ENCODE results near the gene C11orf65. TPM values are rescaled to one million over a fixed set of nuclear protein-coding genes. Genes with fewer than 3 reads are reported as not detected.

C11orf65 gene
- total RNA-seq, 1 donor from 2014 or later, result 0.79 TPM

DNA sequence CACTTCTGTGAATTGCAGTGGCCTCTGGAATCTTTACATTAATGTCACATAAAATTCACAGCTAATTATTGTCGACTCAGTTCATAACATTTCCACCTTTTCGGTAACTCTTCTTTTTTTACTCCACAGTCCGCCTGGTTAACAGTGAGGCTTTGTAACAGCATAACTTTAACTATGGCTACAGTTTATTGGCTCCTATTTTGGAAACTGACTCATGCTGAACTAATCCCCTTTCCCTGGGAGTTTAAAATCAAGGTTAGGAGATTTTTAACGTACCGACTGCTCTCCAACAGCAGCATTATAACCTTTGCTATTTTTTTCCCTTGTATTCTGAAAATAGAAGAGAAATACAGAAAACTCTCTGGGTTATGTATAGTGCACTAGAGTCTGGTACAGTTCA lies 34.1 kb upstream of the C11orf65 start:
- Histone ChIP-seq H3K4me3 (ENCODE audit: low read depth, low read length) (no peak overlapping the region), H3K27me3 (ENCODE audit: control insufficient read depth, insufficient read depth, low read length) (no peaks in the 10 kb centered on the region), H3K36me3 (ENCODE audit: control insufficient read depth, insufficient read depth, low read length) (no peaks in the 10 kb centered on the region)
- FAIRE-seq (no peak), DNase-seq (ENCODE audit: low read depth) (no peak)
- TF ChIP-seq, protein P1, sequence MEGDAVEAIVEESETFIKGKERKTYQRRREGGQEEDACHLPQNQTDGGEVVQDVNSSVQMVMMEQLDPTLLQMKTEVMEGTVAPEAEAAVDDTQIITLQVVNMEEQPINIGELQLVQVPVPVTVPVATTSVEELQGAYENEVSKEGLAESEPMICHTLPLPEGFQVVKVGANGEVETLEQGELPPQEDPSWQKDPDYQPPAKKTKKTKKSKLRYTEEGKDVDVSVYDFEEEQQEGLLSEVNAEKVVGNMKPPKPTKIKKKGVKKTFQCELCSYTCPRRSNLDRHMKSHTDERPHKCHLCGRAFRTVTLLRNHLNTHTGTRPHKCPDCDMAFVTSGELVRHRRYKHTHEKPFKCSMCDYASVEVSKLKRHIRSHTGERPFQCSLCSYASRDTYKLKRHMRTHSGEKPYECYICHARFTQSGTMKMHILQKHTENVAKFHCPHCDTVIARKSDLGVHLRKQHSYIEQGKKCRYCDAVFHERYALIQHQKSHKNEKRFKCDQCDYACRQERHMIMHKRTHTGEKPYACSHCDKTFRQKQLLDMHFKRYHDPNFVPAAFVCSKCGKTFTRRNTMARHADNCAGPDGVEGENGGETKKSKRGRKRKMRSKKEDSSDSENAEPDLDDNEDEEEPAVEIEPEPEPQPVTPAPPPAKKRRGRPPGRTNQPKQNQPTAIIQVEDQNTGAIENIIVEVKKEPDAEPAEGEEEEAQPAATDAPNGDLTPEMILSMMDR (IDR thresholded peaks at IDR 0.05; ENCODE audit: insufficient read depth, low read length, severe bottlenecking), result no peak

DNA sequence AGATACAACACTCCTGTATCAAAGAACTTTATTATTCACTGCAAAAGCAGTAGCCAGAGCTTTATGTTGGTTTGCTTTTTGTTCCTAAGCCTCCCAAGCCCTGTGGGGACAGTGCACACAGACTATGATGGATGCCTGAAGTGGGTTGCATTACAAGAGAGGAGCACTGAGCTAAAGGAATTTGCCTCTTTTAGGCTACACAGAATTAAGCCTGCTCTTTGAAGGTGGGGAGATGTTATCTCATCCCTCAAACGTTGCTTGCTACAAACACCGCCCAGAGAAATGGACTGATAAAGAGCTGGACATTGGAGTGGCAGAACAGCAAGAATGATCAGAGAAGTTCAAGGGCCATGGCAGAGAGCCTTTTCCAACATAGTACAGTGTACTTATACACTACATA lies 33.4 kb upstream of the C11orf65 start:
- DNase-seq (ENCODE audit: low read depth) (no peak), FAIRE-seq (no peak)
- TF ChIP-seq, protein P1 (IDR thresholded peaks at IDR 0.05; ENCODE audit: insufficient read depth, low read length, severe bottlenecking), result no peak
- Histone ChIP-seq H3K4me3 (ENCODE audit: low read depth, low read length) (no peak overlapping the region), H3K36me3 (ENCODE audit: control insufficient read depth, insufficient read depth, low read length) (no peaks in the 10 kb centered on the region), H3K27me3 (ENCODE audit: control insufficient read depth, insufficient read depth, low read length) (no peaks in the 10 kb centered on the region)

DNA sequence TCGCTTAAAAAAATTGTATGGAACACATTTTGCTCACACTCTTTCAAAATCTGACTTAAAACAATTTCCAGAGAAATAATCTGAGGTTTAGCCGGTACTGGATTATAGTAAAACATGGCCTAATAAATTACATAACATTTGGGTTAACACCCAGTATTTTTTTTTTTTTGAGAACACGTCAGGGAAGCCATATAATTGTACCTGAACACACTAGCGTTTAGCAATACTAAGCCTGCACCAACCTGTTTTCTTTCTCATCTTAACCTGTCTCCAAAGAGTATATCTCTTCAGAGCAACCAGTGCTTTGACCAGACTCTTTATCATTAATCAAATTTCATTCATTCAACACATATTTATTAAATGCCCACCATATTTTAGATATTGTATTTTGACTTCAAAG lies 32.8 kb upstream of the C11orf65 start:
- no peaks in the 10 kb centered on the region for H3K36me3 ChIP-seq (ENCODE audit: control insufficient read depth, insufficient read depth, low read length)
- H3K4me3 ChIP-seq (ENCODE audit: low read depth, low read length), result no peak overlapping the region
- DNase-seq (ENCODE audit: low read depth), result peak; percentile 67
- no peaks in the 10 kb centered on the region for H3K27me3 ChIP-seq (ENCODE audit: control insufficient read depth, insufficient read depth, low read length)
- FAIRE-seq, result no peak
- TF ChIP-seq, protein P1 (IDR thresholded peaks at IDR 0.05; ENCODE audit: insufficient read depth, low read length, severe bottlenecking), result no peak

DNA sequence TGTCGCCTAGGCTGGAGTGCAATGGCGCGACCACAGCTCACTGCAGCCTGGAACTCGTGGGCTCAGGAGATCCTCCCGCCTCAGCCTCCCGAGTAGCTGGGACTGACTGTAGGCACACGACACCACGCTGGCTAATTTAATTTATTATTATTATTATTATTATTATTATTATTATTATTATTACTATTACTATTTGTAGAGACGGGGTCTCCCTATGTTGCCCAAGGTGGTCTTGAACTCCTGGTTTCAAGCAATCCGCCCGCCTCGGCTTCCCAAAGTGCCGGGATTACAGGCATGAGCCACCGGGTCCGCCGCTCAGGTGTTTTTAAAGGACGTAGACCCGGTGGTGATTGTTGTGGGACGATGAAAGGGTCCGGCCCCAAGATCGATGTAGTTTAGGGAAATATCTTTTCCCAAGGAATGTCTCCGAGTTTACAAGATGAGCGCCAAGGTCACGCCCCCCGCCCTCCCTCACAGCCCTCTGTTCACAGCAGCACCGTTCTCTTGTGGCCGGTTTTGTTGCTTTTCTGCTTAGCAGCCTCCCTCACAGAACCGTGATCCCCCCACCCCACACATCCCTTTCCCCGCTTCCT lies 31.6 kb upstream of the C11orf65 start:
- Histone ChIP-seq H3K27me3 (ENCODE audit: control insufficient read depth, insufficient read depth, low read length) (no peaks in the 10 kb centered on the region), H3K36me3 (ENCODE audit: control insufficient read depth, insufficient read depth, low read length) (no peaks in the 10 kb centered on the region), H3K4me3 (ENCODE audit: low read depth, low read length) (peak overlapping the region; percentile 45)
- TF ChIP-seq, protein P1 (IDR thresholded peaks at IDR 0.05; ENCODE audit: insufficient read depth, low read length, severe bottlenecking), result no peak
- FAIRE-seq (no peak), DNase-seq (ENCODE audit: low read depth) (no peak)

DNA sequence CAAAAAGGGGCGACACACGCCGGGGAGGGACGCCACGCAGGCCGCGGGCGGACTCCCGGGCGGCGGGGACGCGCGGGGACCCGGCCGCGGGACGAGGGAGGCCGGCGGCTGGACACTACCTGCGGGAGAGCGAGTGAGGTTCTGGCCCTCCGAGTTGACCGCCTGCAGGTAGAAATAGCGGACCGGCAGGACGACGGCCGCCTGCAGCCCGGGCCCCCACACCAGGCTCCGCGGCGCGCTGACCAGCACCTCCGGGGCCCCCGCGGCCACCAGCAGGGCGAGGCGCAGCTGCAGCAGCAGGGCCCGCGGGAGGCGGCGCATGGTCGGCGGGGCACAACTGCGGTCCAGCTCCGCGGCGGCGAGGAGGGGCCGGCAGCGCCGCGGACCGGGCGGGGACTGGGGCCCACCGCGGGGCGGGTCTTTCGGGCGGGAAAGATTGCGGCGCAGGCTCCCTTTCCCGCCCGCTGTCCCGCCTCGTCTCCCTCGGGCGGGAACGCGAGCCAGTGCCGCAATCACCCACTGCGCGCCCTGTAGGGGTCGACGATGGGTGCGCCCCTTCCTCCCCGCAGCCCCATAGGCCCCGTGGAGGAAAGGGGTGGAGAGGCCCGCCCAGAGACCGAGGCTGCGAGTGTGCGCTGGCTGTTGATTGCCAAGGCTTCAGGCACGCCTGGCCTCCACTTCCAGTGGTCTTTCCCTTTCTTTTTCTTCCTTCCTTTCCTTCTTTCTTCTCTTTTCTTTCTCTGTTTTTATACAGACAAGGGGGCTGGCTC lies 30.9 kb upstream of the C11orf65 start, which contains the start of gene POGLUT3:
Gene POGLUT3, minus strand, starts transcription at position 339 of the 770 bp plus-strand sequence. Its CDS starts 18 bp downstream, at position 321.
- FAIRE-seq (no peak), DNase-seq (ENCODE audit: low read depth) (no peak)
- H3K27me3 ChIP-seq (ENCODE audit: control insufficient read depth, insufficient read depth, low read length), result no peaks in the 10 kb centered on the region
- H3K4me3 ChIP-seq (ENCODE audit: low read depth, low read length), result peak within 1 kb of the TSS; percentile 45
- TF ChIP-seq, protein P1 (IDR thresholded peaks at IDR 0.05; ENCODE audit: insufficient read depth, low read length, severe bottlenecking), result no peak
- H3K36me3 ChIP-seq (ENCODE audit: control insufficient read depth, insufficient read depth, low read length), result no peaks in the 10 kb centered on the region
